H9 (cell line): ENCODE measurements around the gene OPTC. TPM values are rescaled to one million over a fixed set of nuclear protein-coding genes. Genes with fewer than 3 reads are reported as not detected.

Experiments used
- DNase-seq: peaks from one replicate; pipeline ENCODE4 v3.0.0-alpha.2; 2017
- H2AFZ ChIP-seq: one replicate; pipeline ENCODE4 v1.6.1; 2013; ENCODE audit warnings: mild to moderate bottlenecking, low read length, control low read depth, moderate library complexity
- H2AK5ac ChIP-seq: 2 replicates; pipeline ENCODE4 v1.6.1; 2013; ENCODE audit warnings: low read length, control low read depth, mixed read lengths; ENCODE audit not compliant: insufficient read length
- H2BK120ac ChIP-seq: one replicate; pipeline ENCODE4 v1.6.1; 2013; ENCODE audit warnings: low read depth, mild to moderate bottlenecking, low read length, control low read depth, inconsistent platforms; ENCODE audit not compliant: poor library complexity, severe bottlenecking
- H2BK12ac ChIP-seq: 2 replicates; pipeline ENCODE4 v1.6.1; 2013; ENCODE audit warnings: low read length, control low read depth, mixed read lengths, low read depth; ENCODE audit not compliant: insufficient read length
- H2BK15ac ChIP-seq: 2 replicates; pipeline ENCODE4 v1.6.1; 2013; ENCODE audit warnings: low read depth, low read length, control low read depth
- H2BK20ac ChIP-seq: one replicate; pipeline ENCODE4 v1.6.1; 2013; ENCODE audit warnings: low read depth, mild to moderate bottlenecking, low read length, control low read depth, inconsistent platforms; ENCODE audit not compliant: poor library complexity, severe bottlenecking
- H2BK5ac ChIP-seq: 2 replicates; pipeline ENCODE4 v1.6.1; 2013; ENCODE audit warnings: low read length, control low read depth, mixed read lengths; ENCODE audit not compliant: insufficient read length
- H3K14ac ChIP-seq: 2 replicates; pipeline ENCODE4 v1.6.1; 2013; ENCODE audit warnings: low read length, control low read depth; ENCODE audit not compliant: insufficient read depth
- H3K18ac ChIP-seq: 2 replicates; pipeline ENCODE4 v1.6.1; 2013; ENCODE audit warnings: low read depth, mild to moderate bottlenecking, mixed read lengths, low read length, control low read depth; ENCODE audit not compliant: insufficient read length
- H3K23ac ChIP-seq: 2 replicates; pipeline ENCODE4 v1.6.1; 2013; ENCODE audit warnings: low read length, control low read depth, mixed read lengths, low read depth; ENCODE audit not compliant: insufficient read length
- H3K23me2 ChIP-seq: 2 replicates; pipeline ENCODE4 v1.6.1; 2013; ENCODE audit warnings: low read depth, mild to moderate bottlenecking, mixed read lengths, low read length, control low read depth; ENCODE audit not compliant: insufficient read length, poor library complexity, severe bottlenecking
- H3K27ac ChIP-seq: 2 replicates; pipeline ENCODE4 v1.5.1; 2013; ENCODE audit warnings: low read length, control low read depth, mixed read lengths, low read depth; ENCODE audit not compliant: insufficient read length
- H3K27me3 ChIP-seq: 2 replicates; pipeline ENCODE4 v1.6.1; 2013; ENCODE audit warnings: low read length, control low read depth, inconsistent platforms; ENCODE audit not compliant: insufficient read depth
- H3K4ac ChIP-seq: 2 replicates; pipeline ENCODE4 v1.6.1; 2013; ENCODE audit warnings: low read depth, mild to moderate bottlenecking, control low read depth, inconsistent platforms, low read length, moderate library complexity
- H3K4me1 ChIP-seq: 2 replicates; pipeline ENCODE4 v1.6.1; 2013; ENCODE audit warnings: low read length, control low read depth, inconsistent platforms; ENCODE audit not compliant: insufficient read depth
- H3K4me2 ChIP-seq: 2 replicates; pipeline ENCODE4 v1.6.1; 2013; ENCODE audit warnings: low read length, control low read depth, mixed read lengths; ENCODE audit not compliant: insufficient read length, insufficient read depth
- H3K56ac ChIP-seq: 2 replicates; pipeline ENCODE4 v1.6.1; 2013; ENCODE audit warnings: low read depth, mild to moderate bottlenecking, mixed read lengths, low read length, control low read depth; ENCODE audit not compliant: insufficient read length
- H3K79me1 ChIP-seq: 2 replicates; pipeline ENCODE4 v1.6.1; 2013; ENCODE audit warnings: low read depth, mild to moderate bottlenecking, moderate library complexity, low read length, control low read depth, inconsistent platforms; ENCODE audit not compliant: insufficient read depth, poor library complexity, severe bottlenecking
- H3K79me2 ChIP-seq: 2 replicates; pipeline ENCODE4 v1.6.1; 2013; ENCODE audit warnings: low read length, control low read depth, inconsistent platforms; ENCODE audit not compliant: insufficient read depth
- H3K9ac ChIP-seq: 2 replicates; pipeline ENCODE4 v1.6.1; 2013; ENCODE audit warnings: low read length, control low read depth, mixed read lengths; ENCODE audit not compliant: insufficient read length; ENCODE audit errors: extremely low read depth
- H3K9me3 ChIP-seq: one replicate; pipeline ENCODE4 v1.6.1; 2013; ENCODE audit warnings: low read depth, low read length, inconsistent platforms; ENCODE audit not compliant: control insufficient read depth
- H3T11ph ChIP-seq: one replicate; pipeline ENCODE4 v1.6.1; 2013; ENCODE audit warnings: mild to moderate bottlenecking, low read length, control low read depth, inconsistent platforms
- H4K20me1 ChIP-seq: one replicate; pipeline ENCODE4 v1.6.1; 2013; ENCODE audit not compliant: control insufficient read depth, insufficient read length, insufficient read depth
- H4K5ac ChIP-seq: 2 replicates; pipeline ENCODE4 v1.6.1; 2013; ENCODE audit warnings: low read depth, mild to moderate bottlenecking, mixed read lengths, low read length, control low read depth; ENCODE audit not compliant: insufficient read length
- H4K8ac ChIP-seq: replicated peaks from 2 replicates; pipeline ENCODE4 v1.6.1; 2013; ENCODE audit warnings: low read length, control low read depth, mixed read lengths, low read depth; ENCODE audit not compliant: insufficient read length
- H4K91ac ChIP-seq: 2 replicates; pipeline ENCODE4 v1.6.1; 2013; ENCODE audit warnings: low read depth, mild to moderate bottlenecking, moderate library complexity, mixed read lengths, low read length, control low read depth; ENCODE audit not compliant: insufficient read length
- H3K27ac Mint-ChIP-seq, 3 experiments: 2 replicates in 2 of 3; 3 replicates in 1 of 3; pipeline ENCODE4 v1.8.0; 2020 to 2021; ENCODE audit warnings: mixed read lengths in 3 of 3, mild to moderate bottlenecking in 1 of 3, moderate library complexity in 1 of 3
- H3K27me3 Mint-ChIP-seq: 2 replicates; pipeline ENCODE4 v1.8.0; 2021; ENCODE audit warnings: low read depth, mild to moderate bottlenecking, moderate library complexity, mixed read lengths
- H3K36me3 Mint-ChIP-seq, 3 experiments: 2 replicates in 2 of 3; 3 replicates in 1 of 3; pipeline ENCODE4 v1.8.0; 2020 to 2021; ENCODE audit warnings: low read depth in 3 of 3, mixed read lengths in 3 of 3; ENCODE audit not compliant: insufficient read depth in 1 of 3
- H3K4me1 Mint-ChIP-seq, 2 experiments: 2 replicates each; pipeline ENCODE4 v1.8.0; 2020; ENCODE audit warnings: mixed read lengths in 2 of 2
- H3K4me3 Mint-ChIP-seq, 2 experiments: 2 replicates in 1 of 2; 3 replicates in 1 of 2; pipeline ENCODE4 v1.8.0; 2020 to 2021; ENCODE audit warnings: mild to moderate bottlenecking in 2 of 2, mixed read lengths in 2 of 2, moderate library complexity in 1 of 2
- H3K9me3 Mint-ChIP-seq, 2 experiments: 2 replicates in 1 of 2; 3 replicates in 1 of 2; pipeline ENCODE4 v1.8.0; 2020; ENCODE audit warnings: mild to moderate bottlenecking in 2 of 2, mixed read lengths in 2 of 2, moderate library complexity in 1 of 2
- WGBS: extraction: QIAGEN DNeasy Blood & Tissue Kit; methylation state at CpG from one replicate; pipeline ENCODE4 v1.1.7; 2013; ENCODE audit warnings: missing lambda C conversion rate, low lambda C conversion rate, mixed read lengths; ENCODE audit not compliant: insufficient read length; ENCODE audit errors: extremely low coverage; 5-methylcytosine and 5-hydroxymethylcytosine counted together
- total RNA-seq: library from RNA; stranded (reverse); gene quantifications from 2 replicates; pipeline ENCODE4 v1.2.1, GENCODE V29; 2021
- TF ChIP-seq, protein P1 (sequence below): fragments of 200-600 bp; sonication (generic); conservative IDR thresholded peaks from 3 replicates; pipeline ENCODE4 v1.8.0; 2021; ENCODE audit warnings: antibody characterized with exemption, mild to moderate bottlenecking

Gene OPTC
- total RNA-seq, 1 experiment from 2014 or later = 1.1 TPM

DNA sequence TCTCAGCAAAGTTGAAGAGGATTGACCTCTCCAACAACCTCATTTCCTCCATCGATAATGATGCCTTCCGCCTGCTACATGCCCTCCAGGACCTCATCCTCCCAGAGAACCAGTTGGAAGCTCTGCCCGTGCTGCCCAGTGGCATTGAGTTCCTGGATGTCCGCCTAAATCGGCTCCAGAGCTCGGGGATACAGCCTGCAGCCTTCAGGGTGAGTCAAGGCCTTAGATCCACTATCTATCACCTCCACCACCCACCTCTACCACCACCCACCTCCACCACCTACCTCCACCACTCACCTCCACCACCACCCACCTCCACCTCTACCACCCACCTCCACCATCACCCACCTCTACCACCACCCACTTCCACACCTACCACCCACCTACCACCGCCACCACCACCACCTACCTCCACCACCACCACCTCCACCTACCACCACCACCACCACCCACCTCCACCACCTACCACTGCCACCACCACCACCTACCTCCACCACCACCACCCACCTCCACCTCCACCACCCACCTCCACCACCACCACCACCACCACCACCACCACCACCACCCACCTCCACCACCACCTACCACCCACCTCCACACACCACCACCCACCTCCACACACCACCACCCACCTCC, 5.8 kb downstream of the OPTC start:
- TF ChIP-seq, protein P1, sequence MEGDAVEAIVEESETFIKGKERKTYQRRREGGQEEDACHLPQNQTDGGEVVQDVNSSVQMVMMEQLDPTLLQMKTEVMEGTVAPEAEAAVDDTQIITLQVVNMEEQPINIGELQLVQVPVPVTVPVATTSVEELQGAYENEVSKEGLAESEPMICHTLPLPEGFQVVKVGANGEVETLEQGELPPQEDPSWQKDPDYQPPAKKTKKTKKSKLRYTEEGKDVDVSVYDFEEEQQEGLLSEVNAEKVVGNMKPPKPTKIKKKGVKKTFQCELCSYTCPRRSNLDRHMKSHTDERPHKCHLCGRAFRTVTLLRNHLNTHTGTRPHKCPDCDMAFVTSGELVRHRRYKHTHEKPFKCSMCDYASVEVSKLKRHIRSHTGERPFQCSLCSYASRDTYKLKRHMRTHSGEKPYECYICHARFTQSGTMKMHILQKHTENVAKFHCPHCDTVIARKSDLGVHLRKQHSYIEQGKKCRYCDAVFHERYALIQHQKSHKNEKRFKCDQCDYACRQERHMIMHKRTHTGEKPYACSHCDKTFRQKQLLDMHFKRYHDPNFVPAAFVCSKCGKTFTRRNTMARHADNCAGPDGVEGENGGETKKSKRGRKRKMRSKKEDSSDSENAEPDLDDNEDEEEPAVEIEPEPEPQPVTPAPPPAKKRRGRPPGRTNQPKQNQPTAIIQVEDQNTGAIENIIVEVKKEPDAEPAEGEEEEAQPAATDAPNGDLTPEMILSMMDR = no peak
- Histone ChIP-seq H3K27ac (no peak overlapping the region), H2BK120ac (no peak overlapping the region), H3K18ac (no peak overlapping the region), H2BK15ac (no peak overlapping the region), H3K4ac (no peak overlapping the region), H4K91ac (no peak overlapping the region), H3K23ac (no peak overlapping the region), H3K9me3 (no peaks in the 10 kb centered on the region), H3K79me1 (no peaks in the 10 kb centered on the region), H2BK5ac (no peak overlapping the region), H3K56ac (no peak overlapping the region), H3K9ac (no peak overlapping the region), H4K20me1 (no peaks in the 10 kb centered on the region), H3K14ac (no peak overlapping the region), H3K4me2 (no peak overlapping the region), H2BK12ac (no peak overlapping the region), H2BK20ac (no peak overlapping the region), H4K8ac (no peak overlapping the region), H2AK5ac (no peak overlapping the region), H4K5ac (no peak overlapping the region), H3K4me1 (no peaks in the 10 kb centered on the region), H2AFZ (no peak overlapping the region), H3T11ph (no peak overlapping the region), H3K79me2 (no peaks in the 10 kb centered on the region), H3K27me3 (no peaks in the 10 kb centered on the region), H3K23me2 (no peaks in the 10 kb centered on the region)
- H3K4me1 Mint-ChIP-seq = peaks cover 8 to 12% of the 10 kb centered on the region in 2 experiments
- no peak for DNase-seq
- peaks cover 19% of the 10 kb centered on the region for H3K27me3 Mint-ChIP-seq
- WGBS = no CpG with 5 or more reads among the region's 7 CpGs
- H3K27ac Mint-ChIP-seq = no peak overlapping the region
- H3K4me3 Mint-ChIP-seq = no peak overlapping the region
- H3K9me3 Mint-ChIP-seq = no peaks in the 10 kb centered on the region
- 0 out of 7 replicates have a peak, but pooled peaks cover 0 to 7% (median 2%) of the 10 kb centered on the region in 3 experiments for H3K36me3 Mint-ChIP-seq
